Endothelial cell (in vitro differentiated cells): ENCODE results near the gene RAB11FIP5. TPM values are rescaled to one million over a fixed set of nuclear protein-coding genes. Genes with fewer than 3 reads are reported as not detected.

Experiments used
- DNase-seq: peaks from one replicate; pipeline ENCODE4 v3.0.0; 2021; ENCODE audit warnings: low spot score
- H3K27ac Mint-ChIP-seq: one replicate; pipeline ENCODE4 v1.8.0; 2021; ENCODE audit warnings: mixed read lengths, inconsistent platforms; ENCODE audit not compliant: unreplicated experiment
- H3K27me3 Mint-ChIP-seq: one replicate; pipeline ENCODE4 v1.8.0; 2021; ENCODE audit warnings: mild to moderate bottlenecking, moderate library complexity, mixed read lengths, inconsistent platforms; ENCODE audit not compliant: unreplicated experiment
- H3K36me3 Mint-ChIP-seq: one replicate; pipeline ENCODE4 v1.8.0; 2021; ENCODE audit warnings: mild to moderate bottlenecking, low read depth, mixed read lengths, inconsistent platforms; ENCODE audit not compliant: unreplicated experiment
- H3K4me1 Mint-ChIP-seq: one replicate; pipeline ENCODE4 v1.8.0; 2021; ENCODE audit warnings: mild to moderate bottlenecking, mixed read lengths, inconsistent platforms; ENCODE audit not compliant: unreplicated experiment
- H3K4me3 Mint-ChIP-seq: one replicate; pipeline ENCODE4 v1.8.0; 2021; ENCODE audit warnings: mild to moderate bottlenecking, mixed read lengths, inconsistent platforms; ENCODE audit not compliant: unreplicated experiment
- H3K9me3 Mint-ChIP-seq: one replicate; pipeline ENCODE4 v1.8.0; 2021; ENCODE audit warnings: mixed read lengths, inconsistent platforms; ENCODE audit not compliant: unreplicated experiment
- CTCF ChIP-seq: fragments of 200-600 bp; sonication (generic); IDR thresholded peaks from one replicate; pipeline ENCODE4 v1.5.0; 2021; ENCODE audit warnings: antibody characterized with exemption; ENCODE audit not compliant: unreplicated experiment
- total RNA-seq: library from RNA; stranded (reverse); fragmentation: NEBNext Ultra II Directional; extraction: Animal tissue kit (Norgen Biotek cat#: 25700); gene quantifications from one replicate; pipeline ENCODE4 v1.2.1, GENCODE V29; 2021; ENCODE audit not compliant: unreplicated experiment

The RAB11FIP5 gene
- total RNA-seq, 1 donor from 2014 or later = 27.8 TPM

DNA sequence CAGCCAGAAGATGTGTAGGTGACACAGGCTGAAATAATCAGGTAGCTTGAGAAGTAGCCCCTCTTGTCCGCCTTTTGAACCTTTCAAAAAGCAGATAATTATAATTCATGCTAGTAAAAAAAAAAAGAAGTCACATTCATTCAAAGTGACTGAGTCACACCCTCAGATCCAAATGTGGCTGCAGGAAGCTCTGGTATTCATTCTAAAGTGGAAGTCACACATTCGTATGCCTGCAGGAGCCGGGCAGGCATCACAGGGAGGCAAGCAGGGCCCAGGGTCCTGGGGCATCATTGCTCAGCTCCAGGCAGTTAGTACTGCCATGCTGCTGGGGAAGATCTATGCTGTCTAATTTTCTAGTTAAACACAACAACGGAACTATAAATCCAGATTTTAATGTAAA, 21.7 kb upstream of the RAB11FIP5 start:
- H3K4me1 Mint-ChIP-seq = peaks cover 12% of the 10 kb centered on the region

GRCh38 chr2:73133566-73134197, 20.9 kb upstream of the RAB11FIP5 start:
- DNase-seq = no peak
- TF ChIP-seq CTCF = no peak

More for the DNA sequence above, 21.7 kb upstream of the RAB11FIP5 start:
- DNase-seq = no peak
- no peaks in the 10 kb centered on the region for H3K9me3 Mint-ChIP-seq
- H3K27me3 Mint-ChIP-seq = peaks cover 1% of the 10 kb centered on the region
- H3K36me3 Mint-ChIP-seq = no peaks in the 10 kb centered on the region
- no peak for TF ChIP-seq CTCF
- no peak overlapping the region for H3K4me3 Mint-ChIP-seq
- H3K27ac Mint-ChIP-seq = no peak overlapping the region

GRCh38 chr2:73131807-73132206, 19.1 kb upstream of the RAB11FIP5 start:
- no peak for DNase-seq

More at GRCh38 chr2:73133566-73134197, 20.9 kb upstream of the RAB11FIP5 start:
- Mint-ChIP-seq H3K27ac (peak overlapping the region; percentile 82), H3K4me3 (no peak overlapping the region), H3K9me3 (no peaks in the 10 kb centered on the region), H3K27me3 (peaks cover 1% of the 10 kb centered on the region), H3K4me1 (peaks cover 12% of the 10 kb centered on the region), H3K36me3 (no peaks in the 10 kb centered on the region)

DNA sequence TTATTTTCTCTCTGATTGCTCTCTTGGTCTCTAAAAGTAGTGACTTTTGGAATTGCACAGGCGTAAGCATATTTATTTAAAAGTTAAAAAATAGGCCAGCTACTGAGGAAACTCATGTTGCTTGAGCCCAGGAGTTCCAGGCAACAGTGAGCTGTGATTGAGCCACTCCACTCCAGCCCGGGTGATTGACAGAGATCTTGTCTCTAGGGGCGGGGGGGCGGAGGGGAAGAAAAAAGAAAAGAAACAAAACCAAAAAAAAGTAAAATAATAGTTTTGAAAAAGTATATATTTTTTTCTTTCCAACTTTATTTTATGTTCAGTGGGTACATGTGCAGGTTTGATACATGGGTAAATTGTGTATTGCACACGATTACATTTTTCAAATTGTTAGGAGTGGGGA, 18.0 kb upstream of the RAB11FIP5 start:
- H3K4me3 Mint-ChIP-seq = no peak overlapping the region
- TF ChIP-seq CTCF = no peak
- peaks cover 1% of the 10 kb centered on the region for H3K27me3 Mint-ChIP-seq

More at GRCh38 chr2:73131807-73132206, 19.1 kb upstream of the RAB11FIP5 start:
- H3K27me3 Mint-ChIP-seq = peaks cover 1% of the 10 kb centered on the region
- H3K4me3 Mint-ChIP-seq = no peak overlapping the region
- H3K36me3 Mint-ChIP-seq = no peaks in the 10 kb centered on the region
- H3K4me1 Mint-ChIP-seq = peaks cover 12% of the 10 kb centered on the region
- TF ChIP-seq CTCF = no peak
- H3K27ac Mint-ChIP-seq = no peak overlapping the region
- H3K9me3 Mint-ChIP-seq = no peaks in the 10 kb centered on the region

GRCh38 chr2:73128841-73129535, 16.2 kb upstream of the RAB11FIP5 start:
- H3K9me3 Mint-ChIP-seq = no peaks in the 10 kb centered on the region
- H3K27me3 Mint-ChIP-seq = no peaks in the 10 kb centered on the region
- H3K4me3 Mint-ChIP-seq = no peak overlapping the region
- no peak for DNase-seq
- H3K27ac Mint-ChIP-seq = no peak overlapping the region
- TF ChIP-seq CTCF = no peak
- peaks cover 6% of the 10 kb centered on the region for H3K4me1 Mint-ChIP-seq
- no peaks in the 10 kb centered on the region for H3K36me3 Mint-ChIP-seq

More for the DNA sequence above, 18.0 kb upstream of the RAB11FIP5 start:
- no peaks in the 10 kb centered on the region for H3K36me3 Mint-ChIP-seq
- peaks cover 12% of the 10 kb centered on the region for H3K4me1 Mint-ChIP-seq
- no peak for DNase-seq
- no peaks in the 10 kb centered on the region for H3K9me3 Mint-ChIP-seq
- no peak overlapping the region for H3K27ac Mint-ChIP-seq
